OCI-M2 (cell line): Measurements from ENCODE around the gene ABRACL.
"Not testable (repeated sequence)": the region's sequence is repeated elsewhere in the genome, so short reads cannot be mapped to it uniquely, and the experiment has no call there.

Source experiments
- DNase-seq: peaks from one replicate; lab custom pipeline; 2025; ENCODE audit not compliant: unreplicated experiment; lab: John Stamatoyannopoulos, UW

Gene ABRACL, protein sequence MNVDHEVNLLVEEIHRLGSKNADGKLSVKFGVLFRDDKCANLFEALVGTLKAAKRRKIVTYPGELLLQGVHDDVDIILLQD

DNA sequence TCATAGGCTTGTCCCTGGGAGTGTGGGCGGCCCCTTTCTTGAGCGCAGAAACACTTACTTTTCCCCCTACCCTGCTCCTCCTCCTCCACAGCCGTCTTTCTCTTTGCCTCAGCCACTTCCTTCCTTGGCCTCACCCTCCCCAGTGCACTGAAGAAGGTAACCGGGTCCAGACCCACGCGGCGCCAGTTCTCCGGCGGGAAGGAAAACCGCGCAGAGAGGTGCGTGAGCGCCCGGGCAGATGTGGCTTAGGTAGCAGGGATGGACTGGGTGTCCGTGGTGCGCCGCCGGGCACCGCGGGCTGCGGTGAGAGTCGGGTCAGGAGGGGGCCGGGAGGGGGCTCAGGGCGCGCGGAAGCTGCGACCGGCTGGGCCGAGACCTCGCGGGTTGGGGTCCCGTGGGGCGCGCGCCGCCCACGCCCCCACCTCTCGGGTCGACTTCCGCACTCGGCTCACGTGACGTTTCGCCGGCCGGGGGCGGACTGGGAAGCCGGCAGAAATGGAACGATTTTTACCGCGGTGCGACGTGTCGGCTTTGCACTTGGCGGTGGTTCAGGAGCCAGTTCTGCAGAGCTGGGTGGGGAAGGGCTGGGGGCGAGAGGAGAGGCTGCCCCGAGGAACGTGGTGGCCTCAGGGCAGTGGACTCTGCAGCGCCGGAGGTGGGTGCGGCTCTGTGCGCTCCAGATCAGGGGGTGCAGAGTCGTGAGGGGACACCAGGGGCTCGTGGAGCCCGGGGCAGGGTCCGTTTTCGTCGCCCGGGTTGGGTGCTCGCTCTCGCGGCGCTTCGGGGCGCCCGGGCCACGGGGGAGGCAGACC lies at the start of gene ABRACL:
TSS of gene ABRACL (plus strand) at position 88 of the 812 bp plus-strand sequence. CDS start 5,416 bp downstream, outside the sequence.
- DNase-seq = peak; percentile 68

DNA sequence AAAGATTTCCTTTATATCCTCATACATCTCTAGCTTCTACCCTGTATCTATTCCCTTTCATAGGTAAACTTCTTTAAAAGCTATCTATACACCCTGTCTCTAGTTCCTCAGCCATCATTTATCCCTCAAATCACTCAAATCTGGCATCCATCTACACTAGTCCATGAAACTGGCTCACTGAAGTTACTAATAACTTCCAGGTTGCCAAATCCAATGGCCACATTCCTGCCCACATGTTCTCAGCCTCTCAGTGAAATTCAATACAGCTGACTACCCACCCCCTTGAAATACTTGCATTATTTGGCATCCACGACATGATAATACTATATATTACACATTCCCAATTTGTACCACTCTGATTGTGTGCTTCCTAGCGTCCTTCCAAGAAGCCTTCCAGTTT lies 49.2 kb upstream of the ABRACL start:
- no peak for DNase-seq

DNA sequence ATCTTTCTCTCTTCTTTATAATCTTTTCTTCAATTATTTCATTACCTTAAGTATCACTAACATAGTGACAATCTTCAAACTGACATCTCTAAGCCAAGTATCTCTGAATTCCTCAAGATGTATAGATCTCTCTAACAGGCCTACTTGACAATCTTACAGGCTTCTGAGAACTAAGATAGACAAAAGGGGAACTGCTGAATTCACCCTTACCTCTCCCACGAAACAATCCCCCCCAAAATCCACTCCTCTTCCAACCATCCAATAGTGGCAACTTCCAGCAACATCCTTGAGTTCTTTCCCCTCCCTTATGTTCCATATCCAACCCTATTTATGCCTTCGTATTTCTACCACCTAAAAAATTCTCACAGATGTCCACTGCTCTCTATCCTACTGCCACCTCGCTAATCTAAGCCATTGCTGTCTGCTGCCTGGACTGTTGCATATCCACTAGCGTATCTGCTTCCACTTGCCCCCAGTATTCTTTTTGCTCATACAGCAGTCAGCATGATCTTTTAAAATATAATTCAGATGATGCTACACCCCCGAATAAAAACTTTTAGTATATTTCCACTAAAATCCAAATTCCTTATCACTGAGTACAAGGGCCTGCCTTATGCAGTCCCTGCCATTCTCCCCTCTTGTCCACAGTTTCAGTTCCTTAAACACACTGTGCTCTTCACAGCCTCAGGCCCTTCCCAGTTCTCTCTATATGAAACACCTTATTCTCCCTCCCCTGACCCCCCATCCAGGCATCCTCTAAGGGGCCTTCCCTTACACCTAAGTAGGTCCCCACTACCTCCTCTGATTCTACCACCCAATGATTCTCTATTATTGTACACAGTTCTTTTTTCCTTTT lies 48.5 kb upstream of the ABRACL start:
- no peak for DNase-seq

DNA sequence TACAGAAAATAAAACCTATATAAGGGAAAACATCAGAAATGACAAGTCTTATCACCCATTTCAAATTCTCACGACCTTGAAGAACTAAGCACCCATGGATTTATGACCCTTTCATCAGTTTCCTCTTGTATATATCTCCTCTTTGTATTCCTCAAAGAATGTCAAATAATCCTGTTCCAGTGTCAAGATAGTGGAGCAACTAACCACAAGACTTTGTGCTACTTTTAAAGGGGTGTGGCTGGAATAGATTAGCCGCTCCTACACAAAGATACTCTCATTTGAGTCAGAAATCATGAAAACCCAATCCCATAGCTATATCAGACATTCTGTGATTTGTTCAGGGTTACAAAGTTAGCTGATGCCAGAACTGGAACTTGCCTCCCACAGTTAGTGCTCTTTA lies 47.1 kb upstream of the ABRACL start:
- no peak for DNase-seq

DNA sequence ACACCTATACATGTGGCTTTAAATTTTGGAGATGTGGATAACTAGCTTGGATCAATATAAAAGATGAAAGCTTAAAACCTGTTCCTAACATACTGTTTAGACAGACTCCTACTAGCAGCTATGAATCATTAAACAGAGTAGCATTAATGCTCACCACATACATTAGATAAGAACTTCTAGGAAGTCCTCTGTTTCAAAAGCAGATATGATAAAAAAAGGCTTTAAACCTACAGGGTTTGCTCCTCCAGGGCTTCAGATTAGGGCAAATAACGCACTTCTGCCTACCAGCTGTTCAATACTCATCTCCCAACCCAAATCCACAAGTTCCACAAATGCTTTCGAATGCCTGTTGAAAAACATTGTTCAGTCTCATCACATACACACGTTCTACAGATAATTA lies 42.0 kb upstream of the ABRACL start:
- DNase-seq = no peak

DNA sequence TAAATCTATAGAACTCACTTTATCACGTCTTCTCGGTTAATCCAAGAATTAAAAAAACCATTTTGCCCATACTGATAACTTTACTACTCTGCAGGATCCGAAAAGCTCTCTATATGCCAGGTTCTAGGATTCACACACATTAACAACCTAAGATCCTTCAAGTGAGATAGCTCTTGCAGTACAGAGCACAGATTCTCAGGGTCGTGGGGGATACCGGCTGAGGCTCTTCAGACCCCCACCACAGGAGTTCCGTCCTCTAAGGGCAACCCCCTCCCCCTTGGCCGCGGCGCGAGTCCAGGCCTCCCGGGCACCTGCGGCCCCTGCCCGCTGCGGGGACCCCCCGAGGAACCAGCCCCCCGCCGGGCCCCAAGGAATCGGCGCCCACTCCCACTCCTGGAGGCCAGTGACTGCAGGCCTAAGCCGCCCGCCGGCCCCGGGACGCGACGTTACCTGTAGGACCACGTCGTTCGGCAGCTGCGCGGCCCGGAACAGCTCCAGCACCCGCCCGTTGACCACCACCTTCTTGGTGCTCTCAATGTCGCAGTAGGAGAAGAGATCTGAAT lies 41.4 kb upstream of the ABRACL start:
- DNase-seq = no peak

DNA sequence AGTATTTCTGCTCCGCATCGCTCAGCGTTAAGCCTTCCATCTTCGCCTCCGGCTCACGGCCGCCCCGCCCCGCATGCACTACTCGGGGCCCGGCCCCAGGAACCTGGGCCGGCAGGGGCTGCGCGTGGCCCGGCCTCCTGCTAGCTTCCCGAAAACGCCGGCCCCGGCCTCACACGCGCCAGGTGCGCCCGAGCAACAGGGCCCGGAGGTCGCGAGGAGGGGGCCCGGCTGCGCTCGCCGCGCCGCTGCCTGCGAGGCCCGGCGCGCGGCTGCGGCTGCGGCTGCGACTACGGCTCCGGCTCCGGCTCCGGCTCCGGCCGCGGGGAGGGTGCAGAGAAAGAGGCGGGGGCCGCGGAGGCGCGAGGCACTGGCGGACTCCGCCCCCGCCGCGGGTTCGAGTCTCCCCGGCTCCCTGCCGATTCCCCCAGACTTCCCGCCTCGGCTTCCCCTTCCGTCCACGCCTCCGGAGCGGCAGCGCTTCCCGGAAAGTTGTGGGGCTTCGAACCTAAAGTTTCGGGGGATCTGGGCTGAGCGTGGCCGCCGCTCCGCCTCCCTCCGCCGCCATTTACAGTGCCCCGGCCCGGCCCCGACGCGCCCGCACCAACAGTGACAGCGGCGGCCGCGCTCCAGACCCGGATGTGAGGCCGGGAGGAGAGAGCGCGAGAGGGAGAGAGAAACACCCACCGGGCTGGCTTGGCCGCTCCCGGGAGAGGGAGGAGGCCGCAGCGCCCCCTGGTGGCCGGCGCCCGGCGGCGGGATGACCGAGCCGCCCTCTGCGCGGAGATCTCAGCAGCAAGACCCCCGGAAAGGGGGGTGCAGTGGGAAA lies 40.7 kb upstream of the ABRACL start, which contains the start of gene REPS1:
TSS of gene REPS1 (minus strand) at position 611 of the 826 bp plus-strand sequence. CDS start at position 40, 571 bp downstream.
- DNase-seq = peak; percentile 26

DNA sequence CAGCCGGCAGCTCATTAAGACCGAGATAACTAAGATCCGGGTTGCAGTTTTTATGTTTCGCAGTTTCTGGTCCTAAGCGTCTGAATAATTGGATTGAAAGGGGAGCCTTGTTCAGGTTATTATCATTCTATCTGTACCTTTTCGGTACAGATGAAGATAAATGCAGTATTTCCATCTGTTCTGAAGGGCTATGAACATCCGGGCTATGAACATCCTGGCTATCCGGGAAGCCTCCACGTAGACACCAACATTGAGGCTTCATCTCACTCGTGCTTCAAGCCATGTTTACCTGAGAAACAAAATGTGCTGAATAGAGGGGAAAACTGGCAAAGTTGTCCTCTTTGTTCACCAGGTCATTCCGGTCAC lies 40.1 kb upstream of the ABRACL start:
- no peak for DNase-seq

DNA sequence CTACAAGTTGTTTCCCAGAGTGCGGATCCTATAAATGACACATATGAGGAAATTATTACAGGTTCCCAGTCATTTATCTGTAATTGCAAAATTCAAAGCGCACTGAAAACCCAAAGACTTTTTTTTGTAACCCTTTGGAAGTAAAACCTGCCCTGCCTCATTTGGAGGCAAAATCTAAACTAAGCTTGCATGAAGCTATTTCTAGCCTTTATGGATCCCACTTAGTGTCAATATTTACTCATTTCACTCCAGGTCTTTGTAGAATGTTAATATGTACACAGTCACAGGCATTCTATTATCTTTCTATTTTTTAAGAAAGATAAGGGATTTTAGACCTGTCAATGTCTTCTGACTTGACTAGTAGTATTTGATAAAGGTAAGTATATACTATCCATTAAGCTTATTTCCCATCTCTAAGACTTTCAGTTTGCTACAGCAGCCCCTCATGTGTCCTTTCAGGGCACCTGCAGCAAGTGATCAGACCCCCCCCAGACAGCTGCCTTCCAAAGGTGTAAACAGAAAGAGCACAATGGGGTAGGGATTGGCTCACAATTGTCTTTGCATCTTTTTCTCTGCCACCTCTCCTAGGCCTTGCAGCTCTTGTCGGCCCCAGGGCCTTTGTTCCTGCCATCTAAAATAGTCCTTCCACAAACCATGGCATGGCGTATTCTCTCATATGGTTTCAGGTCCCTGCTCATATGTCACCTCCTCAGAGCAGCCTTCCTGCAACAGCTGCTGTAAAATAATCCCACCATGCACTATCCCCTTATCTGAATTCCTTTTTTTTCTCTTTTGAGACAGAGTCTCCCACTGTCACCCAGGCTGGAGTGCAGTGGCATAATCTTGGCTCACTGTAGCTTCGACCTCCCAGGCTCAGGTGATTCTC lies 39.2 kb upstream of the ABRACL start:
- no peak for DNase-seq

DNA sequence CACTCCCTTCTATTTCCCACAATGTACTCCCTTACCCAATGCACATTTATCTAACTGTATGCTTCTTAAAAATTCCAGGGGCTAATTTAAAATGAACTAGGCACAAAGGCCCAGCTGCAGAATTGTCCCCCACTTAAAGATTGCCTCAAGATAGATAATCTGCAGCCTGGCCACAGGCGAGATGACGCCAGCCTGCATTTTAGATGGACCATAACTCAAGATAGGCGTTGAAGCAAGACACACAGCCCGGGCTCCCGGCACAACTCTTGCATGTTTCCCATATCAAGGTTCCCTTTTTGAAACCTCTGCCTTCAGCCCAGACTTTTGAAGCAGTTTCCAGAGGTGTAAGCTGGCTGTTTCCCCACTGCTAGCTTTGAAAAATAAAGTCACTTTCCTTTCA lies 37.3 kb upstream of the ABRACL start:
- DNase-seq = no peak

DNA sequence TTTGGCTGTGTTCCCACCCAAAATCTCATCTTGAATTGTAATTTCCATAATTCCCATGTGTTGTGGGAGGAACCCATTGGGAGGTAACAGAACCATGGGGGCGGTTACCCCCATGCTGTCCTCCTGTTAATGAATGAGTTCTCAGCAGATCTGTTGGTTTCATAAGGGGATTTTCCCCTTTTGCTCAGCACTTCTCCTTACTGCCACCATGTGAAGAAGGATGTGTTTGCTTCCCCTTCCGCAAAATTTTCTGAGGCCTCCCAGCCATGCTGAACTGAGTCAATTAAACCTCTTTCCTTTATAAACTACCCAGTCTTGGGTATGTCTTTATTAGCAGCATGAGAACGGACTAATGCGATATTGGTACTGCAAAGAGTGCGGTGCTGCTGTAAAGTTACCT lies 35.6 kb upstream of the ABRACL start:
- not testable (repeated sequence) for DNase-seq

DNA sequence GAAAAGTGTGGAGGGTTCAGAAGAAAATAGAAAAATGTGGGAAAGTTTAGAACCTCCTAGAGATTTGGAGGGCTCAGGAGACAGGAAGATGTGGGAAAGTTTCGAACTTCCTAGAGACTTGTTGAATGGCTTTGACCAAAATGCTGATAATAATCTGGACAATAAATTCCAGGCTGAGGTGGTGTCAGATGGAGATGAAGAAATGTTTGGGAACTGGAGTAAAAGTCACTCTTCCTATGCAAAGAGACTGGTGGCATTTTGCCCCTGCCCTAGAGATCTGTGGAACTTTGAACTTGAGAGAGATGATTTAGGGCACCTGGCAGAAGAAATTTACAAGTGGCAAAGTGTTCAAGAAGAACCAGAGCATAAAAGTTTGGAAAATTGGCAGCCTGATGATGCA lies 35.1 kb upstream of the ABRACL start:
- not testable (repeated sequence) for DNase-seq

DNA sequence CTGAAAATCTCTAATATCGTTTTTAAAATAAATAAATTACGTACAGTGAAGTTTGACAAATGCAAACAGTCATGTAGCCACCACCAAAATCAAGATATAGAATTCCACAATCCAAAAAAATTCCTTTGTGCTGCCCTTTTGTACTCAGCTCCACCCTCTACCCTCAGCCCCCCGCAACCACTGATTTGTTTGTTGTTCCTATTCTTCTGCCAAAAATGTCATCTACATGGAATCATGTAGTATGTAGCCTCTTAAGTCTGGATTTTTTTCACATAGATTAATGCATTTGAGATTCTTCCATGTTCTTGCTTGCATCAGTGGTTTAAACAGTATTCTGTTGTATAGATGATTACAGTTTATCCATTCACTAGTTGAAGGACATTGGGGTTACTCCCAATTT lies 32.0 kb upstream of the ABRACL start:
- DNase-seq = no peak

DNA sequence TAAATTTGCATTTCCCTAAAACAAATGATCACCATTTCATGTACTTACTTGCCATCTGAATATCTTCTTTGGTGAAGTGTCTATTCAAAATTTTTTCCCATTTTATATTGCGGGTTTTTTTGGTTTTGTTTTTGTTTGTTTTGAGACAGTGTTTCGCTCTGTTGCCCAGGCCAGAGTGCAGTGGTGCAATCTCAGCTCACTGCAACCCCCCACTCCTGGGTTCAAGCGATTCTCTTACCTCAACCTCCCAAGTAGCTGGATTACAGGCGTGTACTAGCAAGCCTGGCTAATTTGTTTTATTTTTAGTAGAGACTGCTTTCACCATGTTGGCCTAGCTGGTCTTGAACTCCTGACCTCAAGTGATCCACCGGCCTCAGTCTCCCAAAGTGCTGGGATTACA lies 31.4 kb upstream of the ABRACL start:
- DNase-seq = no peak

DNA sequence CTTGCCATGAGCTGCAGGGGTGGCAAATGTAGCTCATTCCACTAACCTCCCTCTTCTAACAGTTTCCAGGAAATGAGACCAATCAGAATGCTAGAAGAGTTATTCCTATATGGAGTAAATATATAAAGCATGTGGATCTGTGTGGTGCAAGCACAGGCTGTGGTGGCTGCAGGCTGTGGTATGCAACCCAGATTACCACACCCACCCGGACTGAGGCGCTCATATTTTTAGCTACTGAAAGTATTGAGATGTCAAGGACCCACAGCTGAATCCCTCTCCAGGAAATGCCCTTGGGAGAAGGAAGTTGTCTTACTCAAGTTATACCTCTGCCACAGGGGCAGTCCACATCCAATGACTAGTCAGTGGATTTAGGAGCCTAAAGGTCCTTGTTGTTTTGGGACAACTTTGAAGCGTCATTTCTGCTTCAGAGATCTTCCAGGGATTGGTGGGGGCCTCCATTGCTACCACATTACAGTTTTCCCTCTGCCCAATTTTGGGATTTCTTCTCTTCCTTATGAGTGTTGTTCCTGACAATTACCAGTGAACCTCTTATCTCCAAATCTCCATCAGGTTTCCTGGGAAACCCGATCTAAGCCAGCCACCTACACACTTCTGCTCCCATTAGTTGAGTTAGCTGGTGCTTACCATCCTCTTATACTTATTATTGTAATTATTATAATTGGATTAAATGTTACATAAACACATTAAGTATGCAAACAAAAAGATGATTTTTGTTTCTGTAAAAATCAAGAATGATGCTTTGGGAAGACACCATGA lies 28.4 kb upstream of the ABRACL start:
- no peak for DNase-seq

DNA sequence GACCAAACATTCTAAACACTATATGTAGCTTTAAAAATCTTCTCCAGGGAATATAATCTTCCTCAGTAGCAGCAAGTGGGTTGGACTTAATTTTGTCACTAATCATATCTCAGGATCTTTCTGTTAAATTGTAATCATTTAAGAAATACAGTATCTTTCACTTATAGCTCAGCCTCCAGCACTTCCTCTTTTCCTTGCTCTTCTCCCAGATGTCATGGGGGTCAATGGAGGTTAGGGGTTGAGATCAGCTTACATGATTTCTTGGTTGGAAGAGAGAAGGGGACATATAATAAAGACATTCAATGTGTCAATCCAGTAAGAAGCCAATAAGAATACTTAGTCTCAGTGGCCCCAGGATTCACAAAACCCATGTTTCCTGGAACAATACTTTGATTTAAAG lies 24.8 kb upstream of the ABRACL start:
- DNase-seq = no peak

DNA sequence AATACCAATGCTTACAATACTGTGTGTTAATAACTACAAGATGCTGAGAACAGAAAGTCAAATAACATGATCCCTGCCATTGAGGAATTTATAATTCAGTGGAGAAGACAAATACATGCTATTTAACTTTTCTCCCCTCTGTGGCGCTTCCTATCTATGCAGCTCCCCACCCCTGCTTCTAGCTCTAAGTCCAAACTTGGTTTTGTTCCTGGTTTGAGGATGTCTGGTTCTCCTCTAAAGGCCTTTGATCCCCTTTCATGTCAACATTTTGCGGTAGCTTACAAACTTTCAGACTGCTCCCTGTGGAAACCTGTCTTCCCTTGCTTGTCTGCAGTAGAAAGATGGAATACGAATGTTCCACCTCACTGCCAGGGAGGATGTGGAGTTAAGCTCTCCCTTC lies 22.1 kb upstream of the ABRACL start:
- DNase-seq = no peak

DNA sequence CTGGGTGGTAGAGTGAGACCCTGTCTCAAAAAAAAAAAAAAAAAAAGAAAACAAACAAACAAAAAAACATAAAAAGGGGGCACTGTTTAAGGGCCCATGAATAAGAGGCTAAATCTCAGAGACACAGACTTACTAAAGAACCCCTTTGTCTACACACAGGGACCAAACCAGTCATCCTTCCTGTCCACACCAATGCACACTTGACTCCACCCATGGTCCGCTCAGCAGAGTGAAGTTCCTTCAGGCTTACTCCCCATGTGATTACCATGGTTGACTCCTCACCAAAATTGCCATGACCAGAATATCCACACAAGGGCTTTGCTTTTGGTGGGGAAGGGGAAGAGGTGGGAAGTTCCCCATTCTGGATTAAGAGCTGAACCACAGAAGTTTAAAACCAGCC lies 21.1 kb upstream of the ABRACL start:
- DNase-seq = no peak

DNA sequence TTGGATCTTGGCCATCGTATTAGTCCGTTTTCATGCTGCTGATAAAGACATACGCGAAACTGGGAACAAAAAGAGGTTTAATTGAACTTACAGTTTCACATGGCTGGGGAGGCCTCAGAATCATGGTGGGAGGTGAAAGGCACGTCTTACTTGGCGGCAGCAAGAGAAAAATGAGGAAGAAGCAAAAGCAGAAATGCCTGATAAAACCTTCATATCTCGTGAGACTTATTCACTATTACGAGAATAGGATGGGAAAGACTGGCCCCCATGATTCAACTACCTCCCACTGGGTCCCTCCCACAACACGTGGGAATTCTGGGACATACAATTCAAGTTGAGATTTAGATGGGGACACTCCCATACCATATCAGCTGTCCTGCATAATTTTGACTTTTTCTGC lies 20.4 kb upstream of the ABRACL start:
- DNase-seq = no peak
